Stimulated activated CD4-positive, alpha-beta T cell treated with anti-CD3 and anti-CD28 coated beads, Interleukin-4, amount 100 ng/mL, for 24 hours (primary cell): ENCODE results near the gene BDH1.
"Not testable (repeated sequence)": the region's sequence is repeated elsewhere in the genome, so short reads cannot be mapped to it uniquely, and the experiment has no call there.

Source experiments
- DNase-seq: peaks from one replicate; pipeline ENCODE4 v3.0.0-alpha.2; 2020

Gene BDH1

GRCh38 chr3:197484204-197484901 is 71.4 kb downstream of the BDH1 start:
- DNase-seq, result no peak

GRCh38 chr3:197482001-197482400 is 73.8 kb downstream of the BDH1 start:
- no peak for DNase-seq

GRCh38 chr3:197480320-197480719 is 75.4 kb downstream of the BDH1 start:
- no peak for DNase-seq

- no peak for DNase-seq
Observed at GRCh38 chr3:197478746-197479668, 76.8 kb downstream of the BDH1 start.

GRCh38 chr3:197477816-197478215 is 78.0 kb downstream of the BDH1 start:
- DNase-seq, result not testable (repeated sequence)

- no peak for DNase-seq
Observed at GRCh38 chr3:197475997-197476525, 79.7 kb downstream of the BDH1 start.

- no peak for DNase-seq
Observed at GRCh38 chr3:197475514-197475913, 80.3 kb downstream of the BDH1 start.

- no peak for DNase-seq
Observed at GRCh38 chr3:197472151-197472550, 83.6 kb downstream of the BDH1 start.

GRCh38 chr3:197471221-197472010 is 84.4 kb downstream of the BDH1 start:
- no peak for DNase-seq

- DNase-seq, result no peak
Observed at GRCh38 chr3:197468866-197469382, 86.8 kb downstream of the BDH1 start.

- no peak for DNase-seq
Observed at GRCh38 chr3:197468167-197468566, 87.6 kb downstream of the BDH1 start.

GRCh38 chr3:197466586-197467399 is 89.0 kb downstream of the BDH1 start:
- DNase-seq, result no peak

- DNase-seq, result no peak
Observed at GRCh38 chr3:197465996-197466549, 89.7 kb downstream of the BDH1 start.

- DNase-seq, result no peak
Observed at GRCh38 chr3:197465197-197465995, 90.4 kb downstream of the BDH1 start.

- no peak for DNase-seq
Observed at GRCh38 chr3:197464794-197465193, 91.0 kb downstream of the BDH1 start.

- no peak for DNase-seq
Observed at GRCh38 chr3:197463279-197463678, 92.5 kb downstream of the BDH1 start.

GRCh38 chr3:197462808-197463207 is 93.0 kb downstream of the BDH1 start:
- no peak for DNase-seq

- no peak for DNase-seq
Observed at GRCh38 chr3:197460639-197461038, 95.1 kb downstream of the BDH1 start.

GRCh38 chr3:197460002-197460401 is 95.8 kb downstream of the BDH1 start:
- DNase-seq, result no peak
